Brain pericyte (primary cell): Measurements from ENCODE around the gene CLASP2.
A peak's percentile ranks its signal among the peaks of the same experiment; 100 is the strongest.
"Not testable (repeated sequence)": the region's sequence is repeated elsewhere in the genome, so short reads cannot be mapped to it uniquely, and the experiment has no call there.

Experiments
- DNase-seq: peaks from one replicate; pipeline ENCODE4 v3.0.0-alpha.2; 2012; ENCODE audit warnings: low read depth, low spot score

CLASP2 gene

DNA sequence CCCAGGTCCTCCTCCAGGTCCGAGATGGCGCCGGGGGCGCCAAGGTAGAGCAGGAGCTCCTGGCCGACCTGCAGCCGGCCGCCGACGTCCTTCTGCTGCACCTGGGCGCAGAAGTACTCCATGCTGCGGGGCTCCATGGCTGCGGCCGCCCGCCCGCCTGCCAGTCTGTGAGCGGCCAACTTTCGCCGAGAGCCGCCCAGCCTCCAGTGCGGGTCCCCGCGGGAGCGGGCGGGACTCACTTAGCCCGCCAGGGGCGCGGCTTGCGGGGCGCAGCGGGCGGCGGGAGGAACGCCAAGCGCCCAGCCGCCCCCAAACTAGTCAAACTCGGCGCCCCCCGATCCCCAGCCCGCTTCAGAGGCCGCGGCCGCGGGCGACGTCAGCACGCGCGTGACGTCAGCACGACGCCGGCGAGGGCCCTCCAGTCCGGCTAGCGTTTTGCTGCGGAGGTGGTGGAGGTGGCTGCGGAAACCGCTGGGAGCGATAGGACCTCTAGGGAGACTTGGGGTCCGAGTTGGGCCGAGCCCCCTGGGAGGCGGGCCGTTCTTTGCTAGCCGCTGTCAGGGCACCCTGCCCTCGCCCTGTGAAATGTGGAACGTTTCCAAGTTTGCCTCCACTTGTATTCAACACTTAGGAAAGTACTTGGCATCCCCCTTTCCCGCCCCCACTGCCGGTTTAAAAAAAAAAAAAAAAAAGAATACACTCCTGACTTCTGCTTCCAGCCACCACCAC lies at the start of gene CLASP2:
Gene CLASP2 (minus strand): TSS at position 389 of the 729 bp plus-strand sequence. CDS start 252 bp downstream, at position 137.
- DNase-seq, result peak; percentile 63

DNA sequence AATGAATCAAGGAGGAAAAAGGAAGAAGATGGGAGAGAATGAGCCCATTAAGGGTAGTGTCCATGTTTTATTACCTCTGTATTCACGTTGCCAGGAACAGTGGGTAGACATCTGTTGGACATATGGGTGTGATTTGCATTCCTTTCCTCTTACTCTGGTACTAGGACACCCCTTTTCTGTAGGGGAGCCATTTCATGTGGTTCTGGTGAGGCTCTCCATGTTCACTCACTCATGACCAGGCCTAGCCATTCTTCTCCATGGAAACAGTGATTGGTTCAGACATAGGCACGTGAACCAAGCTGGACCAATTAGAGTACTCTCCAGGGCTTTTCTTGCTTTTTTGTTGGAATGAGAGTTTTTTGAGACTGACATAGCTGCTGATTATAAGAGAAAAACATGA lies 40.8 kb upstream of the CLASP2 start:
- DNase-seq, result no peak

DNA sequence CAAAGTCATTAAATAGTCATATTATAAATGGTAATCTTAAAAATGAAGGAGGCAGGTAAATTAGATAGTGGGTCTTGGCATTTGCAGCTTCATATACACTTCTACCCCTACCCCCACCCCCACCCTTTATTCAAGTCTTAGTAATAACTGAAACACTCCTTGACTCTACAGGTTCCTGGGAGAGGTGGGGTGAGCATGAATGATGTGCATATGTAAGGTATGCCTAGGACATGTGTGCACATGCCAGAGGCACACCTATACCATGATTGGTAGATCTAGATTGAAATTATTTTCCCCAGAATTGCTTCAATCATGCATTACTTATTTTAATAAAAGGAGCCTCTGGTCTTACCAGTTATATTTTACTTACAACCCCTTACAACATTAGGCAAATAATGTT lies 40.2 kb upstream of the CLASP2 start:
- no peak for DNase-seq

DNA sequence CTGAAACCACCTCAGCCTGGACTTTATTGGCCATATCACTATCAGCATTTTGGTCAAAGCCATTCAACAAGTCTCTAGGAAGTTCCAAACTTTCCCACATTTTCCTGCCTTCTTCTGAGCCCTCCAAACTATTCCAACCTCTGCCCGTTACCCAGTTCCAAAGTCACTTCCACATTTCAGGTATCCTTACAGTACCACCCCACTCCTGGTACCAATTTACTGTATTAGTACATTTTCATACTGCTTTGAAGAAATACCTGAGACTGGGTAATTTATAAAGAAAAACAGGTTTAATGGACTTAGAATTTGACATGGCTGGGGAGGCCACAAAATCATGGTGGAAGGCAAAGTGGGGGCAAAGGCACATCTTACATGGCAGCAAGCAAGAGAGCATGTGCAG lies 36.3 kb upstream of the CLASP2 start:
- DNase-seq, result not testable (repeated sequence)

DNA sequence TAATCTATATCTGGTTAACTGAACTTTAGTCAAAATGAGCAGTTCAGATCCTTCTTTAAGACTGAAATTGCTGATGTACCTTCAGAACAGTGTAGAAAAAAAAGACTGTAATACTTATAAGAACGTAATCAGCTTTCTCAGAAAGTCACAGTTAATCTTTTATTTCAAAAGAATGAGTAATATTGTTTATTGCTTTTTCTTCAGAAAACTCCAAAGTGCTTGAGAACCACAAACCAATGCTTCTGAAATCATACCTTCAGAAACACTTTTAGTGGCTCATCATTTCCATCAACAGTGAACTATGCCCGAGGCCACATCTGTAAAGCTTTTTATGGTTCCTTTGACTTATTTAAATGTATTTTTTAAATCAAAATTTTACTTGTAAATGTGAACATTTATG lies 33.3 kb upstream of the CLASP2 start:
- no peak for DNase-seq

DNA sequence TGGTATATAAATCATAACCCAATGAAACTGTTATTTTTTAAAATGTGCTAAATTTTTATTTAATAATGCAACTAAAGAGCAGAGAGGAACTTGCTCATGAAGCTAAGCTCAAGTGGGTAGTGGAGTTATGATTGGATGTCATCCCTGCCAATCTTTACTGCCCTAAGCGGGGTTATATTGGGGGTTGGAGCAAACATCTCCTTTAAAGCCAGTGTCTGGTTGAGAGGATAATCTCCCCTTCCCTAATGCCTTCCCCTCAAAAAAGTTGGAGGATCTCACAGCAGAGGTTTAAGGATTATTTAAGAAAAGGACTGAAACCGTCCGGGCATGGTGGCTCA lies 32.1 kb upstream of the CLASP2 start:
- DNase-seq, result no peak

DNA sequence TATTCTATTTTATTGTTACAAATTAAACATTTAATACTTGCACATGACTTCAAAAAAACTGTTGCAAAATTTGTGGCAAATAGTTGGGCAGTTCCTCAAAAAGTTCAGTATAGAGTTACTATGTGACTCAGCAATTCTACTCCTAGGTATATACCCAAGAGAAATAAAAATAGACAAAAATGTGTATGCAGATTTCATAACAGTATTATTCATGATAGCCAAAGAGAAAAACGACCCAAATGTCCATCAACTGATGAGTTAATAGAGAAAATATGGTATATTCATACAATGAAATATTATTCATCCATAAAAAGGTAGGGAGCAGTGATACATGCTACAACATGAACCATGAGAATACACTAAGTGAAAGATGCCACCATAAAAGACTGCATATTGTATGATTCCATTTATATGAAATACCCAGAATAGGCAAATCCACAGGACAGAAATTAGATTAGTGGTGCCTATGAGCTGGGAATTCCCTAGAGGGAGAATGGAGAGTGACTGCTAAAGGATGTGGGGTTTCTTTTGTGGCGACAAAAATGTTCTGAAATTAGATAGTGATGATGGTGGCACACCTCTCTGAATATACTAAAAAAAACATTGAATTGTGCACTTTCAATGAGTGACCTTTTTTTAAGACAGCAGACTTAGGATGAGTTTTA lies 31.6 kb upstream of the CLASP2 start:
- no peak for DNase-seq

DNA sequence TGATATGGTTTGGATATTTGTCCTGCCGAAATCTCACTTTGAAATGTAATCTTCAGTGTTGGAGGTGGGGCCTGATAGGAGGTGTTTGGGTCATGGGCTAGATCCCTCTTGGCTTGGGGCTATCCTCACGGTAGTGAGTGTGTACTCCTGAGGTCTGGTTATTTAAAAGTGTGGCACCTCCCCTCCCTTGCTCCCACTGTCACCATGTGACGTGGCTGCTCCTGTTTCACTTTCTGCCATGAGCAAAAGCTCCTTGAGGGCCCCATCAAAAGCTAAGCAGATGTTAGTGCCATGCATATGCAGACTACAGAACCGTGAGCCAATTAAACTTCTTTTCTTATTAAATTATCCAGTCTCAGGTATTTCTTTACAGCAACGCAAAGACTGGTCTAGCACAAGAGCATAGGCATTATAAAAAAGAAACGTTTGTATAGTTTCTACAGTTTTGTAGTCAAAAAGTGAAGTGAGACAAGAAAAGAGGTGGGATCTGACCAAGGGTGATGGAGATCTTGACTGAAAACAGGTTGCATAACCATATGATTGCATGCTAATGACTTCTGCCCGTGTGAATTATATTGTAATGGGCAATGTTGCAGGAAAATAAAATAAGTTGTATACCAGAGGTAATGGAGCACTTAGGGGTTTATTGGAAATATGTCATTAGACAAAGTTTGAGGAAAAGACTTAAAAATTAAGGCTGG lies 28.5 kb upstream of the CLASP2 start:
- no peak for DNase-seq

DNA sequence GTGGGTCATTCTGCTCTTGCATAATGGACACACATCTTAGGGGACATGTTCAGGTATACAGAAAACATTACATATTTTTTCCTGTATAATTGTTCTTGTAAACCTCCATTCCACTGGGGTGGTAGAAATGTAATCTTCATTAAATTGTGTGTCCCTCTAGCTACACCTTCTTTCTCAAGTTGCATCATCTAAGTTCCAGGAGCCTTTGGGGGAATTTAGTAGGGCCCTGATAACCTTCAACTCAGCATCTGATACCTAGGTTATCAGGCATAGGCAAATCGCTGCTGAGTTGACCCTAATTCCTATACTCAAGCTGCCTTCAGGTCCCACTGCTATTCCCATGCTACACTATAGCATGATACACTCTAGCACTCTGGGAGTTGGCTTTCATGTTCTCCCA lies 19.1 kb upstream of the CLASP2 start:
- DNase-seq, result no peak

DNA sequence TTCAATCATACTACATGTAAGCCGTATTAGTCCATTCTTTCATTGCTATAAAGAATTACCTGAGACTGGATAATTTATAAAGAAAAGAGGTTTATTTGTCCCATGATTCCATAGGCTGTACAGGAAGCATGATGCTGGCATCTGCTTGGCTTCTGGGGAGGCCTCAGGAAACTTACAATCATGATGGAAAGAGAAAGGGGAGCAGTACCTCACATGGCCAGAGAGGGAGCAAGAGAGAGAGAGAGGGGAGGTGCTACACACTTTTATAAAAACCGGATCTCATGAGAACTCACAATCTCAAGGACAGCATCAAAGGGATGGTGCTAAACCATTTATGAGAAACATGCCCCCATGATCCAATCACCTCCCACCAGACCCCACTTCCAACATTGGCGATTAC lies 14.3 kb upstream of the CLASP2 start:
- DNase-seq, result no peak

DNA sequence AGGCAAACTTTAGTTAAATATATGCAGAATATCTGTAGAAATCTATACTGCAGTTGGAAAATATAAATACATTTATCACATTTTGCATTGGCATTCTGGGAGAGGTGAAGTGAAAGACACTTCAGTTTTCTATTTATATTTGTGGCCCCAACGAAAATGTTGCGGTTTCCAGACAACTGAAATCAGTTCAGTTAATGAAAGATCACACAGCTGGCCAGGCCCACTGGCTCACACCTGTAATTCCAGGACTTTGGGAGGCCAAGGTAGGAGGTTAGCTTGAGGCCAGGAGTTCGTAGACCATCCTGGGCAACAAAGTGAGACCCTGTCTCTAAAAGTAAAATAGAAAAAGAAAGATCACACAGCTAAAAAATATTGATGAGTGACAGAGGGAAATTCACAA lies 11.9 kb upstream of the CLASP2 start:
- no peak for DNase-seq

DNA sequence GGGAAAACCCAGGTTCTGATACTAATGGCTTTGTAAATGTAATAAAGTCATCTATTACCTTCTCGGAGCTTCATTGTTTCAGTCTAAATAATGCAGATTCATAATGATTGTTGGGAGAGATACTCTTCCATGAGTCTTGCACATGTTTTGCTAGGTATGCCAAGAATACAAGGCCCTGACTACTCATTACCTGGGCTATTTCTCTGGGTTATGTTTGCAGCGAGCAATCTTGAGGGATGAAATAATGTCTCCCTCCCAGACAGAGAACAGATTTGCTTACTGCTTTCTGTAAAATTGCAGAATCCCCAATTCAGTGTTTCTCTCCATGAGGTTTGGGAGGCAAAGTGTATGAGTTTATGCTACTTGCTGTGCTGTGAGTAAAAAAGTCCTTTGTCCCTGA lies 6.2 kb upstream of the CLASP2 start:
- DNase-seq, result no peak

DNA sequence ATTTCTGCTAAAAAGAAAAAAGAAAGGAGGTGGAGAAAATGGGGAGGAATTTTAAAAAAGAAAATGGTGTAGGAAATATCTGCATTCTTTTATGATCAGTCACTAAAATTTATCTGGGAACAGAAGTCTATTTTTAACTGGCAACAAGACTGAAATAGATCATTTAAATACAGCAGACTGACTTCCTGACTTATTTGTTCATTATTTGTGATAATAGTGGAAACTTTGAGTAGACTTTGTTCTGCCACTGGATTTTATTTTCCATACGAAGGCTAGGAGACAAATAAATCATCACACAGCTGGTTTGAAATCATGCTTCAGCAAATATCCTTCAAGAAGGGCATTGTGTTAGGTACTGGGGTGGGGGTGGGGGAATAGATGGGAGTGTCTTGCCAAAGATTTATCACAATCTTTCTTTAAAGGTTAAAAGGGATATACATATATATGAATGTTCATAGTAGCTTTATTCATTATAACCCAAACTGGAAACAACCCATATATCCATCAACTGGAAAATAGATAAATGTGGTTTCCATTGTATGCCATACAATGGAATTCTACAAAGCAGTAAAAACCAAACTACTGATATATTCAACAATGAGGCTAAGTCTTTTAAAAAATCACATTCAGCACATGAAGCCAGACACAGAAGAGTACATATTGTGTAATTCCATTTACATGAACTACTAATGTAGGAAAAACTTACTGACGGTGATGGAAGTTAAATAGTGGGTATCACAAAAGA lies 4.7 kb upstream of the CLASP2 start:
- DNase-seq, result no peak

DNA sequence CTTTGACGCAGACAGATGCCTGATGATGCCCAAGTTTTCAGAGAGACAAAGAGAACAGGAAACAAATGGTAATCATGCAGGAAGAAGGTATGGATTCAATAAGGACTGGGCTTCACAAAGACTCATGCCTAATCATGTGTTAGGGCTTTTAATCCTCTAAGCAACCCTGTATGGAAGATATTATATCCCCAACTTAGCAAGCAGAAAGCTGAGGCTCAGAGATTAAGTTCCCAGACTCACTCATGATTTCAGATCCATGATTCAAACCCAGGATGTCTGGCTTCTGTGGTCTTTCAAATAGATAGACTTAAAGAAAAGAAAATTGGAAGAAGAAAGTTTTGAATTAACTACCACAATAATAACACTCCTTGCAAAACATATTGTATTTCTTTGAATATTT lies 4.1 kb upstream of the CLASP2 start:
- DNase-seq, result no peak

DNA sequence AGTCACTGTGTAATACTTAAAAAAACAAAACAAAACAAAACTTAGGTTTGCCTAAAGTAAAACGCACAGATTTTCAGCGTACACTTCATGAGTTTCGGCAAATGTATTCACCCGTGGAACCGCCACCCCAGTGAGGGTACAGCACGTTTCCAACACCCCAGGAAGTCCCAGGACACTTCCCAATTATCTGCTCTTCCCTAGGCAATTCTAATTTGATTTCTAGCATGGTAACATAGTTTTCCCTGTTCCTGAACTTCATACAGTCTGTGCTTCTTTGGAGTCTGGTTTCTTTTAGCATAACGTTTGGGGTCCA lies 497 bp upstream of the CLASP2 start:
- no peak for DNase-seq

DNA sequence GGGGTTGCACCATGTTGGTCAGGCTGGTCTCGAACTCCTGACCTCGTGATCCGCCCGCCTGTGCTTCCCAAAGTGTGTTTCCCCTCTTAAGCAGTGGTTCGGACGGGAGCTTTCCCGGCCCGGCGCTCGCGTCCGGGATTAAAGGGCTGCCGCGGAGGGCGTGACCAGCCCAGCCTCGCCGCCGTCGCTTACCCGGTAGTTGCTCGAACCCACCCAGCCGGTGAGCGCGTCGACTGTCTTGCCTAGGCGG lies 513 bp downstream of the CLASP2 start:
- no peak for DNase-seq

DNA sequence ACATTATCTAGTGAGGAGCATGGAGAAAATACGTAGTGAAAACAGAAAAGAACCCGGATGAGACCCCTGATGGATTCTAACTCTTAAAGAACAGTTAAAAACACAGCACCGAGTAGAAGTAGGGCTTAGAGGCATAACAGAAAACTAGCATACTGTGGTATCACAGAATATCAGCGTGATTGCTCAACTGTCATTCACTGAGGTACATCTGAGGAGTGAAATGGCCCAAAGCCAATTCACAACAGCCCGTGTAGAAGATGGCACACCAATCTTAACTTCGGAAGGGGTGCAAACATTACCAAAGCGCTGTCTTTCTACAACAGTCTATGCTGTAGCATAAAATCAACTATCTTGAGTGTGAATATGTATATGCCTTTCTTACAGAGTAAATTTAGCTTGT lies 1.8 kb downstream of the CLASP2 start:
- DNase-seq, result no peak

DNA sequence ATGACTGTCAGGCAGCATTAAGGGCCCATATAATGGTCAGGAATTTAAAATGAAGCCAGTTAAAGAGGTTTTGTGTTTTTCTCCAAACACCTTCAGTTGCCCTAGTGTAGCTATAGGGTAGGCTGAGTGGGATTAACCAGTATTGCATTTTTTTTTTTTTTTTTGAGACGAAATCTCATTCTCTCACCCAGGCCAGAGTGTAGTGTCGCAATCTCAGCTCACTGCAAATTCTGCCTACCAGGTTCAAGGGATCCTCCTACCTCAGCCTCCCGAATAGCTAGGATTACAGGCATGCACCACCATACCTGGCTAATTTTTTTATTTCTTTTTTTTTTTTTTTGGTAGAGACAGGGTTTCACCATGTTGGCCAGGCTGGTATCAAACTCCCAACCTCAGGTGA lies 7.0 kb downstream of the CLASP2 start:
- DNase-seq, result no peak

DNA sequence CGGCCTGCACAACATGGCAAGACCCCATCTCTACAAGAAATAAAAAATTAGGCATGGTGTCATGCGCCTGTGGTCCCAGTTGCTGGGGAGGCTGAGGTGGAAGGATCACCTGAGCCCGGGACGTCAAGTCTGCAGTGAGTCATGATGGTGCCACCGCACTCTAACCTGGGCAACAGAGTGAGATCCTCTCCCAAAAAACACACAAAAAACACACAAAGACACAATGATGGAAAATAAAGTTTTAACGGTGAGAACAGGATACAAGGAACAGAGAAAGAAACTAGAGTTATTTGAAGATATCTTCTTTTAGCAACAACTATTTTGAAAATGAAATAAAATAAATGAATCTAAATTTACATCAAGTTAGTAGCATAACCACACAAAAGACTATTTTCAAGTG lies 12.0 kb downstream of the CLASP2 start:
- DNase-seq, result no peak

DNA sequence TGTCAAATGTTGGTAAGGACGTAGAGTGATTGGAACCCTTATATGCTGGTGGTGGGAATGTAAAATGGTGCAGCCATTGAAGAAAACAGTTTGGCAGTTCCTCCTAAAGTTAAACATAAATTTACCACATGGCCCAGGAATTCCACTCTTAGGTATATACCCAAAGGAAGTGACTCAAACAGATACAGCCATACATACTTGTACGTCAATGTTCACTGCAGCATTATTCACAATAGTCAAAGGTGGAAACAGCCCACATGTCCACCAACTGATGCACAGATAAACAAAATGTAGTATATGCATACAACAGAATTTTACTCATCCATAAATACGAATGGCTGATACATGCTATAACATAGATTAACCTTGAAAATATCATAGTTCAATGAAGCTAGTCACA lies 13.2 kb downstream of the CLASP2 start:
- DNase-seq, result no peak

DNA sequence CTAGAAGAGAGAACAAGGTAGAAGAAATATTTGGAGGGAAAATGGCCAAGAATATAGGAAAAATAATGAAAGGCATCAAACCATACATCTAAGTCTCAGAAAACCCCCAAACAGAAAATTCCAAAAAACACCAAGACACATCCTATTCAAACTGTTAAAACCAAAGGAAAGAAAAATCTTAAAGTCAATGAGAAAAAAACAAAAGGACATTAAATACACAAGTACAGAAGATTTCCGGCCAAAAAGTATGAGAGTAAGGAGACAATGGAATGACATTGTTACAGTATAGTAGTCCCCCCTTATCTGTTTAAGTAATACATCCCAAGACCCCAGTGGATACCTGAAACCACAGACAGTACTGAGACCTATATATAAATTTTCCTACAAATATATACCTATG lies 18.8 kb downstream of the CLASP2 start:
- no peak for DNase-seq

DNA sequence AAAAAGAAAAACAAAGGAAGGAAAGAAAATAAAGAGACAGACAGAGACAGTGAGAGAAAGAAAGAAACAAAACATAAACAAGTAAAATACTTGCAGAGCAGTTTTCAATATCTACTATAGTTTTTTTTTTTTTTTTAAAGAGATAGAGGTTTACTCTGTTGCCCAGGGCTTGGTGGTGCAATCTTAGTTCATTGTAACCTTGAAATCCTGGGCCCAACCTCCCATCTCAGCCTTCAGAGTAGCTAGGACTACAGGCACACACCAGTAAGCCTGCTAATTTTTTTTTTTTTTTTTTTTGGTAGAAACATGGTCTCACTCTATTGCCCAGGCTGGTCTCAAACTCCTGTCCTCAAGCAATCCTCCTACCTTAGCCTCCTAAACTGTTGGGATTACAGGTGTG lies 23.1 kb downstream of the CLASP2 start:
- no peak for DNase-seq

DNA sequence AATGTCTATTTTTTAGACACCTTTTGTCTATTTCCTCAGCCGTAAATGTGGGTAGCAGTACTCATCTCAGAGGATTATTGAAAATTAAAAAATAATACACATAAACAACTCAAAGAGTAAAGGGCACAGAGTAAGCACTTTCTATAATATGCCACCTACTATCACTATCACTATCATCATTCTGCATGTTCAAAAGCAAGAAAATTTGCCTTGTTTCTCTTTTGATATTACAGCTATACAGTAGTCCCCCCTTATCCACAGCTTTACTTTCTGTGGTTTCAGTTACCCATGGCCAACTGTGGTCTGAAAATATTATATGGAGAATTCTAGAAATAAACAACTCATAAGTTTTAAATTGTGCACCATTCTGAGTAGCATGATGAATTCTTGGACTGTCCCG lies 27.7 kb downstream of the CLASP2 start:
- DNase-seq, result no peak
